H1 (cell line): Measurements from ENCODE around the gene HHIPL2. TPM values are rescaled to one million over a fixed set of nuclear protein-coding genes. Genes with fewer than 3 reads are reported as not detected.

Experiments
- HDAC2 ChIP-seq, 2 experiments: fragments of 300-600 bp in 1 of 2; sonication (generic) in 1 of 2; IDR thresholded peaks; 2 replicates each; pipeline ENCODE4 v1.6.1; 2011 to 2012; ENCODE audit warnings: low read depth in 2 of 2, low read length in 2 of 2, mild to moderate bottlenecking in 2 of 2, moderate library complexity in 2 of 2, borderline replicate concordance in 1 of 2, inconsistent platforms in 1 of 2
- JUND ChIP-seq: IDR thresholded peaks from 2 replicates; pipeline ENCODE4 v1.6.1; 2011; ENCODE audit warnings: mild to moderate bottlenecking, improper control_type of control experiment, low read length
- POLR2AphosphoS5 ChIP-seq: IDR thresholded peaks from 2 replicates; pipeline ENCODE4 v1.6.1; 2011; ENCODE audit warnings: low read depth, low read length
- SAP30 ChIP-seq: fragments of 300-600 bp; sonication (generic); IDR thresholded peaks from 2 replicates; pipeline ENCODE4 v1.7.1; 2012; ENCODE audit warnings: low read length, moderate library complexity, mild to moderate bottlenecking, inconsistent platforms; ENCODE audit not compliant: insufficient read depth, insufficient replicate concordance
- SIN3A ChIP-seq, 2 experiments: IDR thresholded peaks in 1 of 2; conservative IDR thresholded peaks in 1 of 2; 2 replicates each; pipeline ENCODE4 v1.6.1; 2011 to 2012; ENCODE audit warnings: low read length in 2 of 2, improper control_type of control experiment in 1 of 2, low read depth in 1 of 2, mild to moderate bottlenecking in 1 of 2
- SIX5 ChIP-seq: IDR thresholded peaks from 2 replicates; pipeline ENCODE4 v1.6.1; 2011; ENCODE audit warnings: mild to moderate bottlenecking, low read depth, low read length
- polyA plus RNA-seq, 7 experiments: library from polyadenylated mRNA; depleted of rRNA in 3 of 7; stranded (reverse) in 5 of 7; unstranded in 2 of 7; fragments of >200 nt in 5 of 7; fragments of 200-250 nt in 2 of 7; gene quantifications; 1 replicate in 5 of 7; 2 replicates in 1 of 7; 4 replicates in 1 of 7; pipeline versions ENCODE4 v1.2.1 to v1.2.3, GENCODE V29; 2011 to 2013; ENCODE audit warnings: missing spikeins in 2 of 7, mixed read lengths in 2 of 7
- total RNA-seq: library from RNA; stranded (reverse); fragmentation: NEBNext Ultra II Directional; extraction: Animal tissue kit (Norgen Biotek cat#: 25700); gene quantifications from 2 replicates; pipeline ENCODE4 v1.2.1, GENCODE V29; 2021

Gene HHIPL2
- total and polyA plus RNA-seq, 2 of the 8 experiments (the other 6 are each of a cell fraction or from before 2014, with no cell fraction given) = 0.08 TPM; not detected in 1

DNA sequence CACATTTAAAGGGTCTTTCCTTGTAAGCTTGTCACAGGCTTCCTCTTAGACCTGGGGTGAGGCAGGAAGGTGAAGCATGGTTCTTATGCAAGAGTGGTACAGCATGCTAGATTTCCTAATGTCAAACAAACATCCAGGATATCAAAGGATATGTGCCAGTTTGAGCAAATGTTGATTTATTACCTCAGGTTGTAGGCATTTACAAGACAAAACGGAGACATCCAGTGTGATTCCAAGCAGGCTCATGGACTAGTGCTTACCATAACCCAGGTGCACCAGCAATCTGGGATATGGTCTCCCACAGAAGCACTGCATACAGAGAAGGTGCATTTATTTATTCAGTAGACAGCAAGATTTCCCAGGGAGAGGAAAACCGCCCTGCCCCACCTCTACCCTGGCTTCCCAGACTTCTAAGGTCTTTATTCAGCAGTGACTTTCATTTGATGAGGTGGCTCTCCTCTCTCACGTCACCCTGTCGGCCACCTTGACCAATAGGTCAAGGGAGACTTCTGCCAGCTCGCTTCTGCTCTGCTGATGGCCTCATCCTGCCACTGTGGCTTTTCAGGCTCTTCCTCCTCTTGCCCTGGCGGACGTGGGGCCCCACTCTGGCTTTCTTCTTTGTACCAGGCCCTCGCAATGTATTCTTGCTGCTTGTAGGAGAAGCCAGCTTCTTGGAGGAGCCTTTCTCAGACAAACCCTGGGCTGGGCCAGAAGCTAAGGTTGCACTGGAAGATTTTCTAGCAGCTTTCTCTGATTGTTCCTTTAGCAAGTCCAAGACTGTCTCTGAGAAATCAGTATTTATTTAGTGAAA, 25.6 kb downstream of the HHIPL2 start (continued):
- TF ChIP-seq SAP30 (no peak), SIX5 (no peak), JUND (no peak), POLR2AphosphoS5 (no peak), HDAC2 (IDR thresholded peaks at IDR 0.05; ENCODE audit: borderline replicate concordance in 1 of 2, low read depth in 2 of 2, low read length in 2 of 2) (no peak), SIN3A (conservative IDR thresholded peaks at IDR 0.05 in 1 of 2, IDR thresholded peaks at IDR 0.05 in 1 of 2; ENCODE audit: low read depth in 1 of 2, low read length in 2 of 2) (no peak)
- TF ChIP-seq, all 59 proteins: peak for 0
